ENCODE data around the gene WNT3. TPM values are rescaled to one million over a fixed set of nuclear protein-coding genes. Genes with fewer than 3 reads are reported as not detected.

WNT3 gene
- total RNA-seq, 2 donors from 2014 or later = 0.44 to 1.2 TPM

DNA sequence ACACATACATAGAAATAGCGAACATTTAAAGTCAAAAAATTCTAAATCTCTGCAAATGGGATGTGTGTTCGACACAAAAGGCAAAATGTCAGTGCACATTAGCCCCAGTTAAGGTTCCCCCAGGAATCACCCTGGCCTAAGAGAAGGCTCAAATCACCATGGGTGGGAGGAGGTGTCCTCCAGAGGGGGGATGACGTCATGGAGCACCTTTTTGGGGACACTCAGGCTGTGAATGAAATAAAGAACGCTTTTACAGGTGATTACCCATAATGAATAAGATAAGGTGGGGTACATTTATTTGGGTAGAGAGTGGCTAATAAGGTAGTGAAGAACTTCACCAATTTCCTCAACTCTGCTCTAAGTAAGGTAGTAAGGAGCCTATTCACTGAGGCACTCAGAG, 26.4 kb downstream of the WNT3 start:
- no peak overlapping the region for H3K4me3 ChIP-seq
- TF ChIP-seq, protein P1, sequence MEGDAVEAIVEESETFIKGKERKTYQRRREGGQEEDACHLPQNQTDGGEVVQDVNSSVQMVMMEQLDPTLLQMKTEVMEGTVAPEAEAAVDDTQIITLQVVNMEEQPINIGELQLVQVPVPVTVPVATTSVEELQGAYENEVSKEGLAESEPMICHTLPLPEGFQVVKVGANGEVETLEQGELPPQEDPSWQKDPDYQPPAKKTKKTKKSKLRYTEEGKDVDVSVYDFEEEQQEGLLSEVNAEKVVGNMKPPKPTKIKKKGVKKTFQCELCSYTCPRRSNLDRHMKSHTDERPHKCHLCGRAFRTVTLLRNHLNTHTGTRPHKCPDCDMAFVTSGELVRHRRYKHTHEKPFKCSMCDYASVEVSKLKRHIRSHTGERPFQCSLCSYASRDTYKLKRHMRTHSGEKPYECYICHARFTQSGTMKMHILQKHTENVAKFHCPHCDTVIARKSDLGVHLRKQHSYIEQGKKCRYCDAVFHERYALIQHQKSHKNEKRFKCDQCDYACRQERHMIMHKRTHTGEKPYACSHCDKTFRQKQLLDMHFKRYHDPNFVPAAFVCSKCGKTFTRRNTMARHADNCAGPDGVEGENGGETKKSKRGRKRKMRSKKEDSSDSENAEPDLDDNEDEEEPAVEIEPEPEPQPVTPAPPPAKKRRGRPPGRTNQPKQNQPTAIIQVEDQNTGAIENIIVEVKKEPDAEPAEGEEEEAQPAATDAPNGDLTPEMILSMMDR (IDR thresholded peaks at IDR 0.05) = no peak
- no peaks in the 10 kb centered on the region for H3K36me3 ChIP-seq
- DNase-seq (ENCODE audit: low spot score) = no peak
- no peaks in the 10 kb centered on the region for H3K4me1 ChIP-seq
- peaks cover 0 to 5% of the 10 kb centered on the region in 2 donors for H3K9me3 ChIP-seq
- H3K27me3 ChIP-seq = no peaks in the 10 kb centered on the region
- H3K27ac ChIP-seq = no peak overlapping the region

DNA sequence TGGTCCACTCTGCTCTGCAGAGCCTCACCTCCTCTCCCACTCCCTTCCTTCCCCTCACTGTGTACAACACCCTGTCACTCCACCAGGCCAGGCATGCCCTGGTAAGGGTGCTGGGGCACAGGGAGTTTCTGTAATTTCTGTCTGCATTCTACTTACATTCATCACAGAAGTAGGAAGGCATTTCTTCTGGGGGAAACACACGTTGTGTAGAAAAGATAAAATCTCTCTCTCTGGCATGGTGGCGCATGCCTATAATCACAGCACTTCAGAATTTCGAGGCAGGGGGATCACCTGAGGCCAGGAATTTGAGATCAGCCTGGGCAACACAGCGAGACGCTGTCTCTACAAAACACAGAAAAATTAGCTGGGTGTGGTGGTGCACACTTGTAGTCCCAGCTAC, 27.0 kb downstream of the WNT3 start:
- Histone ChIP-seq H3K4me1 (no peaks in the 10 kb centered on the region), H3K27ac (no peak overlapping the region), H3K9me3 (peaks cover 0 to 5% of the 10 kb centered on the region in 2 donors), H3K36me3 (no peaks in the 10 kb centered on the region), H3K4me3 (no peak overlapping the region), H3K27me3 (no peaks in the 10 kb centered on the region)
- DNase-seq (ENCODE audit: low spot score) = no peak
- TF ChIP-seq, protein P1 (IDR thresholded peaks at IDR 0.05) = no peak

DNA sequence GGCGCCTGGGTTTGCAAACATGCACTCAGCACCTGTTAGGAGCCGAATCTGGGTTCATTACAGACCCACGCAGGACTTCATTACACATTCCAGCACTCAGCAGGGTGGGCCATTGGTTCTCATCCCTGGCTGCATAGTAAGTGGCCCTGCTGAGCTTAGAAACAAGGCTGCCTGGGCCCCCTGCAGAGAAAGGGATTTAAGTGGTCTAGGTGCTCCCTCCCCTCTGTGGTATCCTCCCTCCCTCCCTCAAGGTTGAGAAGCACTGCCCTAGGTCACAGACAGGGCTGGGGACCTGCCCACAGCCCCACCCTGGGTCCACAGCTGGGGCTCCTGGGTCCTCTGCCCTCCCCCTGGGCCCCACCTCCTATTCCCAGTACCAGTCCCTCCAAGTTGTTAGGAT, 28.3 kb downstream of the WNT3 start:
- Histone ChIP-seq H3K4me3 (no peak overlapping the region), H3K4me1 (no peaks in the 10 kb centered on the region), H3K27ac (no peak overlapping the region), H3K27me3 (no peaks in the 10 kb centered on the region), H3K9me3 (peaks cover 0 to 5% of the 10 kb centered on the region in 2 donors), H3K36me3 (no peaks in the 10 kb centered on the region)
- DNase-seq (ENCODE audit: low spot score) = no peak
- TF ChIP-seq, protein P1 (IDR thresholded peaks at IDR 0.05) = no peak

DNA sequence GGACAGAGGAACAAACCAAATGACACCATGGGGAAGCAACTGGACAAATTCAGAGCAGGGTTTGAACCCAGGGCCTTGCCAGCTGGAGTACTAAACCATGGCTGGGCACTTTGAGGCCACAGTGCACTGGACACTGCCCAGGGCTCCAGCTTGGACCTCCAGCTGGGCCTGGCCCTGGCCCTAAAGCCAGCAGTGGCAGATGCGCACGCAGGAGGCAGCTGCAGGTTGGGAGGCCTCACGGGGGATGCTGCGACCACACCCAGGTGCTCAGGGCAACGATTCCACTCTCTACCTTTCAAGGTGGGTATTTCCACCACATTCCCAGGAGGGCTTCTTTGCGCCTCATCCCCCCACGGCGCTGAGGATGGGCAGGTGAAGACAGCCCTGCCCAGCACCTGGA, 28.9 kb downstream of the WNT3 start:
- H3K4me1 ChIP-seq = no peaks in the 10 kb centered on the region
- DNase-seq (ENCODE audit: low spot score) = no peak
- H3K27ac ChIP-seq = no peak overlapping the region
- TF ChIP-seq, protein P1 (IDR thresholded peaks at IDR 0.05) = no peak
- H3K27me3 ChIP-seq = no peaks in the 10 kb centered on the region
- H3K36me3 ChIP-seq = no peaks in the 10 kb centered on the region
- peaks cover 0 to 5% of the 10 kb centered on the region in 2 donors for H3K9me3 ChIP-seq
- no peak overlapping the region for H3K4me3 ChIP-seq

DNA sequence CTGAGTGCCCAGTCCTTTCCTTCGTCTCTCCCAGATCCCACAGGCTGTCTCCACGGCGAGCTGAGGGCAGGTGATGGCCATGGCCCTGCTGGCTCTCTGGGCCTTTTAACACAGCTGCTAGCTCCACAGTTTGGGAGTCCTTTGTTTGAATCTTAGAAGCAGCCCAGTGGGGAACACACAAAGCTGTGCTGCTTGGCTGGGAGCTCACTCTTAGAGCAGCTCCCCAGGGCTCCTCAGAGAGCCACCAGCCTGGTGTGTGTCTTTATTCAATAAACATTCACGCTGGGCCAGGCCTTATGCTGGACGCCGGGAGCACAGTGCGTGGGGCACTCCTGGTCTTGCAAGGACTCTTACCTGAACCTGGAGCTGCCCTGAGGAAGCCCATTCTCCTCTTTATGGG, 29.7 kb downstream of the WNT3 start:
- no peak for DNase-seq (ENCODE audit: low spot score)
- Histone ChIP-seq H3K4me1 (no peaks in the 10 kb centered on the region), H3K27me3 (no peaks in the 10 kb centered on the region), H3K4me3 (no peak overlapping the region), H3K9me3 (peaks cover 0 to 5% of the 10 kb centered on the region in 2 donors), H3K27ac (no peak overlapping the region), H3K36me3 (no peaks in the 10 kb centered on the region)
- TF ChIP-seq, protein P1 (IDR thresholded peaks at IDR 0.05) = no peak

DNA sequence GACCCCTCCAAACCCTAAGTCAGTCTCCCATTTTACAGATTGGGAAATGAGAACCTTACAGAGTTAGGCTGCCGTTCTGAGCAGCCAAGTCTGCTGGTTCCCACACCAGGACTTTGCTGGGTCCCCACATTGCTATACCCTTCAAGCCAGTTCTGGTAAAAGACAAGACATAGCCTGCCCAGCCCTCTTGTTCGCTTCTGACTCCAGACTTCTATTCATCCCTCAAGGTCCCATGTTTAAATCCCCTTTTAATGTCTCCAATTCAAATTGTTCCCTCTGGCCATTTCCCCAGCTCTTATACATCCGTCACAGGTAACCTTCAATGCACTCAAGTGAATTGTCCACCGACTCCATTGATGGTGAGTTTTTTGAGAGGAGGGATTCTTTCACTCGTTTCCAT, 30.2 kb downstream of the WNT3 start:
- H3K4me1 ChIP-seq = no peaks in the 10 kb centered on the region
- no peaks in the 10 kb centered on the region for H3K27me3 ChIP-seq
- no peaks in the 10 kb centered on the region for H3K36me3 ChIP-seq
- DNase-seq (ENCODE audit: low spot score) = no peak
- no peak overlapping the region for H3K27ac ChIP-seq
- peaks cover 0 to 5% of the 10 kb centered on the region in 2 donors for H3K9me3 ChIP-seq
- TF ChIP-seq, protein P1 (IDR thresholded peaks at IDR 0.05) = no peak
- no peak overlapping the region for H3K4me3 ChIP-seq

Measured in right atrium auricular region (tissue), 2 donors.